ENCODE measurements around the gene POTEM.
"Not testable (repeated sequence)": the region's sequence is repeated elsewhere in the genome, so short reads cannot be mapped to it uniquely, and the experiment has no call there.

The POTEM gene

DNA sequence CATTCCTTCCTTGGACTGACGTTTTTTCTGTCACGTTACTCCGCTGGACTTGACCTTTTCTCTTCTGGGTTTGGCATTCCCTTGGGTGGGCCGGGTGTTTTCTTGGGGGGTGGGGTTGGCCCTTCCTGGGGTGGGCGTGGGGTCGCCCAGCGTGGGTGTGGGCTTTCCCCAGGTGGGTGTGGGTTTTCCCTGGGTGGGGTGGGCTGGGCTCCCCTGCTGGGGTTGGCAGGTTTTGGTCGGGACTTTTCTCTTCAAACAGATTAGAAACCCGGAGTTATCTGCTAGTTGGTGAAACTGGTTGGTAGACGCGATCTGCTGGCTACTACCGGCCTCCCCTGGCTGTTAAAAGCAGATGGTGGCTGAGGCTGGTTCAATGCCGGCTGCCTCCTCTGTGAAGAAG lies at the start of gene POTEM:
Gene POTEM, plus strand, starts transcription at position 301 of the 400 bp plus-strand sequence. Its CDS starts 52 bp downstream, at position 353.
- DNase-seq (ENCODE audit: low read depth): not testable (repeated sequence)

DNA sequence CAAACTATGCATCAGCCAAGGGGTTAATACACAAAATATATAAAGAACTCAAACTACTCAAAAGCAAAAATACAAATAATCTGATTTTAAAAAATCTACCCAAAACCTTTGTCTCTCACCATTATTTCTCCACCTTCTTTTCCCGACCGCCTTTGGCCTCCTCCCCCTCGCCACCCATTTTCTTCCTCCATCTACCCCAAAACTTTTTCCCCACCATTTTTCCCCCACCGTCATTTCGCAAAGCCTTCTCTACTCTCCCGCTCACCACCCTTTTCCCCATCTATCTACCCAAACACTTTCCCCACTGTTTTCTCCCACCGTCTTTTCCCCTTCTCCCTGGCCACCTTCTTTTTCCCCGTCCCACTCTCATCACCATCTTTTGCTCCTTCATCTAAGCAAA lies 48.9 kb upstream of the POTEM start:
- not testable (repeated sequence) for DNase-seq (ENCODE audit: low read depth)

DNA sequence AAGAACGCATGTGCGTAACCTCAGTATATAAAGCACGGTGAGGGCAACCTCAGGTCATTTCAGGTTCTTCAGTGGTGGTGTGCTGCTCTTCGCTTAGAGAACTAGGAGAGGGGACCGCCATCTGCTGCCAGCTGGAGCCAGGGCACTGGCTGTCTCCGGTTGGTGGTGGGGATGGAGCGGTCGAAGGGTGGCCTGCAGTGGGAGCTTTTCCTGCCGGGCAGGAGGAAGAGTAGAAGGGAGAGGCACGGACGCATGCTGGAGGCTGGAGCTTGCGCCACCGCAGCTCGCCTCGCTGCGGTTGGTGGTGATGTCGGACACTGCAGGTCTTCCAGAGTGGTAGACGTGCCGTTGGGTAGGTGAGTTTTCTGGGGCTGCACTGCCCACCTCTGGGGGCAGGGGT lies 47.2 kb upstream of the POTEM start:
- DNase-seq (ENCODE audit: low read depth): not testable (repeated sequence)

DNA sequence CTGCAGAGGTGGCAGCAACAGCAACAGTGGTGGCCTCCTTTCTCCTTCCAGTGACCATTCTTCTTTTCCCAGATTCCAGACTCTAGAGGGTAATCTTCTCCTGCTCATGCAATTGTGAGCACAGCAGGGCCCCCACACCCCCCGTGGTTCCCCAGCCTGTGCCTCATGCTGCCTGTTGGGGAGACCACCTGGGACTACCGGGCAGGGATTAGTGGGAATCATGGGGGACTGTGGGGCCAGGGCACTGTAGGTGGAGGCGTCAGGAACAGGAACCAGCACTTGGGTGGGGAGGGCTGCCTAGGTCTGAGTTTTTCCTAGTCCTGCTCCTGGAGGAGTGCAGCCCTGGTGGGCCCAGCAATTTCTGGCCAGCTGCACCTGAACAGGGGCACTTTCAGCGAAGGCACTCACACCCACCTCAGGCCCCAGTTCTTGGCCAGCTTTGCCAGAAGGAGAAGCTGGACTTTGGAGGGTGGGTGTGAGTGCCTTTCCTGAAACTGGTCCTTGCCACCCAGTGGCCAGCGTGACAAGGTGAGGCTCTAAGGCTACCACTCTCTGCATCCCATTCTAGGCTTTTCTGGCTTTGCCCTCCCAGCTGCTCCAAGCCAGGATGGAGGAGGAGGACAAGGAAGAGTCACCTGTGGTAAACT lies 46.1 kb upstream of the POTEM start:
- DNase-seq (ENCODE audit: low read depth): not testable (repeated sequence)

DNA sequence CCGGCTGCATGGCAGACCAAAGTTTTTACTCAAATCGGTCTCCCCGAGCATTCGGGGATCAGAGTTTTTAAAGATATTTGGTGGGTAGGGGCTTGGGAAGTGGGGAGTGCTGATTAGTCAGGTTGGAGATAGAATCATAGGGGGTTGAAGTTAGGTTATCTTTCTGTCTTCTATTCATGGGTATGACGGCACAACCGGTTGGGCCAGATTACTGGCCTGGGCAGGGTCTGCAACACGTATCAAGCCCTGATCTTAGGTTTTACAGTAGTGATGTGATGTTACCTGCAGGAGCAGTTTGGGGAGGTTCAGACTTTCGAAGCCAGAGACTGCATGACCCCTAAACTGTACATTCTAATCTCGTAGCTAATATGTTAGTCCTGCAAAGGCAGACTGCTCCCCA lies 30.4 kb upstream of the POTEM start:
- DNase-seq (ENCODE audit: low read depth): not testable (repeated sequence)

DNA sequence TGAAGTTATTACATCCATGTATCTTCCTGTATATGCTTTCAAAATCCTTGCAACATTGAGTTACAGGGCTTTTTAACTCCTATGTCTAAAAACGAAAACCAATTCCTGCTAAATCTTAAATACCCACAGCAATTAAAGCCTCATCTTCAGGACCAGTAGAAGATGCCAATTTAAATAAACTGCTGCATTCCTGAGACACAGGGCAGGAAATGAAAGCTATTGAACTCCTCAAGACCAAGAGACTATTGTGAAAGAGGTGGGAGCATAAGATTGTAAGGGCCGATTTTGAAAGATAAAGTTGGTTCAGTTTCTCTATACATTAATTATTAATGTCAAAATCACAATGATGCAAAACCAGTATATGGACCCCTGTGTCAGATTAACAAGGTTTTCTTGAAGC lies 28.5 kb upstream of the POTEM start:
- DNase-seq (ENCODE audit: low read depth): not testable (repeated sequence)

DNA sequence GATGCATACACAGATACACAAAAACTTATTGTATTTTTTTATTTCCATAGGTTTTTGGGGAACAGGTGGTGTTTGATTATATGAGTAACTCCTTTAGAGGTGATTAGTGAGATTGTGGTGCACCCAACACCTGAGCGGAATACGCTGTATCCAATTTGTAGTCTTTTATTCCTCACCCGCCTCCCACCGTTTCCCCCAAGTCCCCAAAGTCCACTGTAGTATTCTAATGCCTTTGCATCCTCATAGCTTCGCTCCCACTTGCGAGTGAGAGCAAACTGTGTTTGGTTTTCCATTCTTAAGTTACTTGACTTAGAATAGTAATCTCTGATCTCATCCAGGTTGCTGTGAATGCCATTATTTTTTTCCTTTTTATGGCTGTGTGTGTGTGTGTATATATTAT lies 17.3 kb upstream of the POTEM start:
- not testable (repeated sequence) for DNase-seq (ENCODE audit: low read depth)

DNA sequence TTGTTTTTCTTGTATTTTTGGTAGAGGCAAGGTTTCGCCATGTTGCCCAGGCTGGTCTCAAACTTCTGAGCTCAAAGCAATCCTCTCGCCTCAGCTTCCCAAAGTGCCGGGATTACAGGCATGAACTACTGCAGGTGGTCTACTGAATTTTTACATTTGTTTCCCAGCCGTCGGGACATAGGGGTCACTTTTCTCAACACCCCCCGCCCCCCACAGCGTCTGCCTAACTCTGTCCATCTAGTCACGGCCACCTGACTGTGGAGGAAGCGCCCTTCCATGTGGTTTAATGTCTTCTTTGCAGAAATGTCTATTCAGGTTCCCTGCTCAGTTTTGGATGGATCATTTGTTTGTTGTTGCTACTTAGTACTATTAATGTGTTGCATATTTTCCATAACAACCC lies 14.1 kb upstream of the POTEM start:
- not testable (repeated sequence) for DNase-seq (ENCODE audit: low read depth)

DNA sequence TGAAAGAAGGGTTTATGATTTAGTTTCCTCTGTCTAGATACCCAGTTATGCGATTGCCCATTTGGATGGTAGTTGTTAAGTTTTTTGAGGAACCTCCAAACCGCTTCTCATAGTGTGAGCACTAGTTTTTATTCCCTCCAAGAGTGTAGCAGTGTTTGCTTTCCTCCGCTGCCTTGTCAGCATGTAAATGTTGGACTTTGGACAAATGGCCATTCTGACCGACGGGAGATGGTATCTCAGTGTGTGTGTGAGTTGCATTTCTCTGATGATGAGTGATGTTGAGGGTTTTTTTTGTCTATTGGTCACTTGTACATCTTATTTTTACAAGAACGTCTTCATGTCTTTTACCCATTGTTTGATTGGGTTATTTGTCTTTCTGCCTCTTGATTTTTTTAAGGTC lies 11.4 kb upstream of the POTEM start:
- DNase-seq (ENCODE audit: low read depth): not testable (repeated sequence)

DNA sequence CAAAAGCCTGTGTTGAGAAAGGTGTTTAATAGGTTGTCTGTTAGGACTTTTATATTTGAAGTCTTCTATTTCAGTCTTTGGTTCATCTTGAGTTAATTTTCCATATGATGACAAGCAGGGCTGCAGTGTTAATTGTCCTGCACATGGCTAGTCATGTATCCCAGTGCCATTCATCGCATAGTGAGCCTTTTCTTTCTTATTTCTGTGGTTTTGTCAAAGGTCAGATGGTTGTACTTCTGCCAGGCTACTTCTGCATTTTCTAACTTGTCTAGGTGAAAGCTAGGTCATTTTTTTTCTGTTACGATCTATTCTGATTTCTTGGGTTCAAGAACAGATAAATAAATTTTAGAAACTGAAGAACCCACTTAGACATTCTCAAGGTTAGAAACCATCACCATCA lies 5.7 kb upstream of the POTEM start:
- not testable (repeated sequence) for DNase-seq (ENCODE audit: low read depth)

DNA sequence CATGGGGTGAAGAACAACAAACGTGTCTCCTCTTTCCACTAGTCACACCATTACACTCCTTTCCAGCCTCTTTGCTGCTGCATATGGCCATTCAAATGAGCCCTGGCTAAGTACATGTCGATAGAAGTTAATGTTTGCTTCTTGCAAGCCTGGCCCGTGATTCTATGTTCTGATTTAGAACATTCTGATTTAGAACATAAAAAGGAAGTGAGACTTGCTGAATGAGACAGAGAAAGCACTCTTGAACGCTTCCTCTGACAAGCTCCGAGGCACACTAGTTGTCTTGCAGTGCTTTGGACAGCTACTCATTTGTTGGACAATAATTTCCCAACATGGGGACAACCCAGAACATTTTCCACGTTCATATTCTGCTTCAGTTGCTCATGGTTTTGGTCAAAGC lies 5.1 kb upstream of the POTEM start:
- not testable (repeated sequence) for DNase-seq (ENCODE audit: low read depth)

DNA sequence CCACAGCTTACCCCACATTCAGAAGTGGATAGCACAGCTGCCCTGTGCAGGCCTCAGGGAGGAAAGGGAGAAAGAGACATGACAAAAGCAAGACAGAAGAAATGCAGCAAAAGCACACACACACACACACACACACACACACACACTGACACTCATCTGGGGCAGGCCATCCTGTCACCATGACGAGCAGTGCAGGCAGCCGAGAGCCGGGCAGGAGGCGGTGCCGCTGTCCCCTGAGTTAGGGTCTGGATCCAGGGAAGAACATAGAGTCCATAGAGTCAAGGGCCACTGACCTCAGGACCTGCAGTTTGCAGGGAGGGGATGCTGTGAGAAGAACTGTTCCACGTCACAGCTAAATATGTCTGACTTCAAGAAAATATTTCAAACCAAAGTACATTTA lies 4.0 kb upstream of the POTEM start:
- not testable (repeated sequence) for DNase-seq (ENCODE audit: low read depth)

DNA sequence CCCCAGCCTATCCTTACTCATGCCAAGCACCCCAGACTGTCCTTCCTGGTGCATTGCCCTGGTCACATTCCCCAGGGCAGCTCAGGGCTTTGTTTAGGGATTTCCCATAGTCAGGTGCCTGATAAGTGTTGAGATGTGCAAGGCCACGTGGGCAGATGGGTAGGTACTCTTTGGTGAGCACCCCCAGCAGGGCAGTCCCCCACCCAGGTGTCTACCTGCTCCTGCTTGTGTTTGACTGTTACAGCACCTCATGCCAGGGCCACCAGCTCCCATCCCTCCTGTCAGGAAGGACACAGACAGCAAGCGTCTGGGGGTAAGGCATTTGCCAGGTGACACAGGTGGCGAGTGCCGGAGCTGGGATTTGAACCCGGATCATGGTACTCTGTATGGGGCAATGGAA lies 2.4 kb upstream of the POTEM start:
- DNase-seq (ENCODE audit: low read depth): not testable (repeated sequence)

DNA sequence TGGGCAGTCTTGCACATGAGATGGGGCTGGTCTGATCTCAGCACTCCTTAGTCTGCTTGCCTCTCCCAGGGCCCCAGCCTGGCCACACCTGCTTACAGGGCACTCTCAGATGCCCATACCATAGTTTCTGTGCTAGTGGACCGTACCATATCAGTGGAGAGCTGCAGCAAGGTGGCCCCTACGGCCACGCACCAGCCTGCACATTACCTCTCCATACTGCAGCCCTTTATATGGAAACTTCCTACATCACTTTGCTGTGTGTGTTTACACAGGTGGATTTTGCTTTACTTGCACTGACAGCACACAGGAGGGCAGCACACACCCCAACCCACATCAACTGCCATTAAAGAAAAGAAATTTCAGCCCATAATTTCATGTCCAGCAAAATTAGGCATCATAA lies 35.3 kb downstream of the POTEM start:
- DNase-seq (ENCODE audit: low read depth): not testable (repeated sequence)

DNA sequence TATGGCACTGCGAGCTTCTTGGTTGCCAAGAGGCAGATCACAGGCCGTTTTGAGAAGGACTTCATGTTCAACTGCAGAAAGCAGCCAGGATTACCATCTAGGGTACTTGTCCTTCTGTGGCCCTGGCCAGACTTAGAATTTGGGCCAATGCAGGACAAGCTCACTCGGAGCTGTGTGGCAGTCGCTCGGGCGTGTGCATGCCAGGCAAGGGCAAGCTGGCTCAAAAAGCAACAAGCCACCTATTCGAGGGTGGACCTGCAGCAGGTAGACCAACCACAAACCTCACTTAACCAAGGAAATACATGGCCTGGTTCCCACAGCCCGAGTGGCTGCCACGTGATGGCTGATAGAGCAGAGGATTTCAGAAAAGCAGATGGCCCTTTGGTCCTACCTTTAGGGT lies 39.3 kb downstream of the POTEM start:
- not testable (repeated sequence) for DNase-seq (ENCODE audit: low read depth)

DNA sequence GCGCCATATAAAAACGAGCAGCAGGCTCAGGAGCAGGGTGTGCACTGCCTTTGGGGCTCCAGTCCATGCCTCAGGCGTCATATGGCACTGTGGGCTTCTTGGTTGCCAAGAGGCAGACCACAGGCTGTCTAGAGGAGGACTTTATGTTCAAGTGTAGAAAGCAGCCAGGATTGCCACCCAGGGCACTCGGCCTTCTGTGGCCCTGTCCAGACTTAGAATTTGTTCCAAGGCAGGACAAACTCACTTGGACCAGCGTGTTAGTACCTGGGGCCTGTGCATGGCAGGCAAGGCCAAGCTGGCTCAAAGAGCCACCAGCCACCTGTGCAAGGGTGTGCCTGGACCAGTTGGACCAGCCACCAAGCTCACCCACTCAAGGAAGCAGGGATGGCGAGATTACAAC lies 40.4 kb downstream of the POTEM start:
- not testable (repeated sequence) for DNase-seq (ENCODE audit: low read depth)

DNA sequence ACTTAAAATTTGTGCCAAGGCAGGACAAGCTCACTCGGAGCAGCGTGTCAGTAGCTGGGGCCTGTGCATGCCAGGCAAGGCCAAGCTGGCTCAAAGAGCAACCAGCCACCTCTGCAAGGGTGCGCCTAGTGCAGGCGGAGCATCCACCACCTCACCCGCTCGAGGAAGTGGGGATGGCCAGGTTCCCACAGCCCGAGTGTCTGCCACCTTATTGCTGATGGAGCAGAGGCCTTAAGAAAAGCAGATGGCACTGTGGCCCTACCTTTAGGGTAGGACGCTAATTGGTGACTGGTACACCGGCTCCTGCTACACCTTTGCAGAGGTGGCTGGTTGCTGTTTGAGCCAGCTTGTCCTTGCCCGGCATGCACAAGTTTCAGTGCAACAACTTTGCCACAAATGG lies 43.8 kb downstream of the POTEM start:
- DNase-seq (ENCODE audit: low read depth): not testable (repeated sequence)

DNA sequence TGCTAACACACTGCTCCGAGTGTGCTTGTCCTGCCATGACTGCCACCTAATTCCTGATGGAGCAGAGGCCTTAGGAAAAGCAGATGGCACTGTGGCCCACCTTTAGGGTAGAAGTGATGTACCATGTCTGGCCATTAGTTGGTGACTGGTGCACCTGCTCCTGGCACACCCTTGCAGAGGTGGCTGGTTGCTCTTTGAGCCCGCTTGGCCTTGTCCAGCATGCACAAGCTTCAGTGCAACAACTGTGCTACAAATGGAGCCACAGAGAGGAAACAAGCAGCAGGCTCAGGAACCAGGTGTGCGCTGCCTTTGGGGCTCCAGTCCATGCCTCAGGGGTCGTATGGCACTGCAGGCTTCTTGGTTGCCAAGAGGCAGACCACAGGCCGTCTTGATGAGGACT lies 44.5 kb downstream of the POTEM start:
- not testable (repeated sequence) for DNase-seq (ENCODE audit: low read depth)

DNA sequence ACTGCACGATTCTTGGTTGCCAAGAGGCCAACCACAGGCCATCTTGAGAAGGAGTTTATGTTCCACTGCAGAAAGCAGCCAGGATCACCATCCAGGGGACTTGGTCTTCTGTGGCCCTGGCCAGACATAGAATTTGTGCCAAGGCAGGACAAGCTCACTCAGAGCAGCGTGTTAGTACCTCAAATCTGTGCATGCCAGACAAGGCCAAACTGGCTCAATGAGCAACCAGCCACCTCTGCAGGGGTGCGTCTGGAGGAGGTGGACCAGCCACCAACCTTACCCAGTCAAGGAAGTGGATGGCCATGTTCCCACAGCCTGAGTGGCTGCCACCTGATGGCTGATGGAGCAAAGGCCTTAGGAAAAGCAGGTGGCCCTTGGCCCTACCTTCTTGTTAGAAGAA lies 48.0 kb downstream of the POTEM start:
- DNase-seq (ENCODE audit: low read depth): not testable (repeated sequence)

DNA sequence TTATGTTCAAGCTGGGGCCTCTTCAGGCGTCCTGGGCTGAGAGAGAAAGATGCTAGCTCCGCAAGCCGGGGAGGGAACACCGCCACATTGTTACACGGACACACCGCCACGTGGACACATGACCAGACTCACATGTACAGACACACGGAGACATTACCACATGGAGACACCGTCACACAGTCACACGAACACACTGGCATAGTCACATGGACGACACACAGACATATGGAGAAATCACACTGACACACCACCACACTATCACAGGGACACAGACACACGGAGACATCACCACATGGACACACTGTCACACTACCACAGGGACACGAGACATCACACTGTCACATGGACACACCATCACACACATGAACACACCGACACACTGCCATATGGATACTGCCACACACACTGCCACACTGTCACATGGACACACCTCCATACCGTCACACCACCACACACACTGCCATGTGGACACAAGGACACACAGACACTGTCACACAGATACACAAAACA lies 57.9 kb downstream of the POTEM start:
- DNase-seq (ENCODE audit: low read depth): not testable (repeated sequence)

DNA sequence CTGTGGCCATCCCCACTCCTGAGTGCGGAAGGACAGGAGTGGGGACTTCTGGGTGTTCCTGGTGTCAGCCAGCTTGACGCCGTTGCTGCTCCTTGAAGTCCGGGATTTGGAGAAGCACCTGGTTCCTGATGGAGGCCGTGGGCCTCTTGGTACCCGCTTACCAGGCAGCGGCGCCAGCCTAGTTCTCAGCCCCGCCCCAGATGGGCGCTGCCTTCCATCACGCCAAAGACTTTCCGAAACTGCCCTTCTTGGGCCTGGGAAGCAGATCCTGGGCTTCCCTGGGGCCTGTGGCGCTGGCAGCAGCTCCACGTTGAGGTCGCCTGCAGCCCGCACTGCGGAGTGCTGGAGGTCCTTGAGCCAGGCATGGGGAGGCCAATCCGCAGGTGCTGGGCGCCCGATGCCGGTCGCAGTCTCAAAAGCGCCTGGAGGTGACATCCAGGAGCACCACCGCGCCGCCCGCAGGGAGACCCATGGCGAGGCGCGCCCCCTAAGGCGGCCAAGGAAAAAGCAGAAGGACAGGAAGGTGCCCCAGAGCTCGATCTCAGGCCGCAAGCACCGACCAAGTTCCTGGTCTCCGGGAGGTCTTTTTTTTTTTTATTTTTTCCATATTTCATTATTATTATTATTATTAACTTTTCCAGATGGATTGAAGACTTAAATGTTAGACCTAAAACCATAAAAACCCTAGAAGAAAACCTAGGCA lies 59.6 kb downstream of the POTEM start:
- not testable (repeated sequence) for DNase-seq (ENCODE audit: low read depth)

DNA sequence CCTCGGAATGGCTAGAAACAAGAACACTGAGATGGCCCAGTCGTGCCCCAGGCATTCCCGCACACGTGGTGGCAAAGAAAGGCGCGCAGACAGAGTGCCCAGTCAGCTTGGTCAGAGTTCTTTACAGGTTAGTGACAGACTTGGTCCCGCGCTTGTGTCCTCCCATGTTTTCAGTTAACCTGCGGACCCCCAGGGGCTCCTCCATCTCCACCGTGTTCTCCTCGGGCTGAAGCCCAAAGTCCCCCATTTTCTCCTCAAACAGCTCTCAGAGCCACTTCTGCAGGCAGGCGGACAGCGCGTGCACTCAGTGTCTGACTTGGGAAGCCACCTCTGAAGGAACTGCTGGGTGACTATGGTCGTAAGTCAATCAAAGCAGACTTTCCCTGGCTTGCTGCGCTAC lies 60.7 kb downstream of the POTEM start:
- DNase-seq (ENCODE audit: low read depth): not testable (repeated sequence)

DNA sequence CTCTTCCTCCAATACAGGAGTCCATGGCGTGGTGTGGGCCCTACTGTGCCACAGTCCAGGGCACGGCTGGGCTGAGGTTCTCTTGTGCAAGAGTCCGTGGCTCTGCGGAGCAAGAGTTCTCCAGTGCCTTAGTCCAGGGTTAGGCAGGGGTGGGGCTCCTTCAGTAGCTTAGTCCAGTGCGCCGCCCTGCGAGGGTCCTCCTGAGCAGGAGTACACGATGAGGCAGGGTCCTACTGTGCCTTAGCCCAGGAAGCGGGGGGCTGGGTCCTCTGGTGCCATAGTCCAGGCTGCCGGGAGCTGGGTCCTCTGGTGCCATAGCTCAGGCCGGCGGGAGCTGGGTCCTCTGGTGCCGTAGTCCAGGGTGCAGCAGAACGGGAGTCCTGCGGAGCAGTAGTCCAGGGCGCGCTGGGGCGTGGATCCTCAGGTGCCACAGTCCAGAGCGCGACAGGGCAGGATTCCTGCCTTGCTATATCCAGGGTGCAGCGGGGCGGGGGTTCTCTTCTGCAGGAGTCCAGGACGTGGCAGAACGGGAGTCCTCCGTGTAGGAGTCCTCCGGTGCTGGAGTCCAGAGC lies 69.7 kb downstream of the POTEM start:
- not testable (repeated sequence) for DNase-seq (ENCODE audit: low read depth)

Data from stimulated activated CD8-positive, alpha-beta memory T cell treated with anti-CD3 and anti-CD28 coated beads, Interleukin-4, amount 100 ng/mL, for 24 hours (primary cell).